Neutrophil (primary cell): Measurements from ENCODE around the gene ADAMTS16.

Experiments used
- H3K27ac ChIP-seq: fragments of 200-600 bp; sonication (generic); 2 replicates; pipeline ENCODE4 v1.5.1; 2016; ENCODE audit warnings: mild to moderate bottlenecking, moderate library complexity
- H3K27me3 ChIP-seq: fragments of 200-600 bp; sonication (generic); 2 replicates; pipeline ENCODE4 v1.6.0; 2016; ENCODE audit warnings: mild to moderate bottlenecking
- H3K36me3 ChIP-seq: fragments of 200-600 bp; sonication (generic); 2 replicates; pipeline ENCODE4 v1.5.1; 2017
- H3K4me1 ChIP-seq, 2 experiments: fragments of 200-600 bp in 1 of 2; sonication (generic) in 1 of 2; 1 replicate in 1 of 2; 2 replicates in 1 of 2; pipeline versions ENCODE4 v1.5.1 to v1.6.1; 2013 to 2016; ENCODE audit warnings: low read depth in 1 of 2, low read length in 1 of 2, mild to moderate bottlenecking in 1 of 2, moderate library complexity in 1 of 2; ENCODE audit not compliant: control insufficient read depth in 1 of 2, insufficient read depth in 1 of 2
- H3K4me3 ChIP-seq, 2 experiments: fragments of 200-600 bp in 1 of 2; sonication (generic) in 1 of 2; 1 replicate in 1 of 2; 2 replicates in 1 of 2; pipeline ENCODE4 v1.5.1; 2013 to 2016; ENCODE audit warnings: low read depth in 1 of 2, low read length in 1 of 2, mild to moderate bottlenecking in 1 of 2, moderate library complexity in 1 of 2
- H3K9me3 ChIP-seq: fragments of 200-600 bp; sonication (generic); 2 replicates; pipeline ENCODE4 v1.5.1; 2016
- CTCF ChIP-seq: fragments of 200-600 bp; sonication (generic); IDR thresholded peaks from 2 replicates; pipeline ENCODE4 v1.5.1; 2016; ENCODE audit warnings: antibody characterized with exemption

The ADAMTS16 gene

GRCh38 chr5:5314166-5314565, 174.0 kb downstream of the ADAMTS16 start:
- no peak for TF ChIP-seq CTCF
- H3K4me1 ChIP-seq, result no peaks in the 10 kb centered on the region
- no peaks in the 10 kb centered on the region for H3K27me3 ChIP-seq
- no peak overlapping the region for H3K27ac ChIP-seq
- no peaks in the 10 kb centered on the region for H3K36me3 ChIP-seq
- H3K4me3 ChIP-seq, result no peak overlapping the region
- H3K9me3 ChIP-seq, result no peaks in the 10 kb centered on the region

- no peaks in the 10 kb centered on the region for H3K9me3 ChIP-seq
Measured at GRCh38 chr5:5314626-5315025, 174.5 kb downstream of the ADAMTS16 start.

GRCh38 chr5:5315068-5315980, 175.2 kb downstream of the ADAMTS16 start:
- no peak for TF ChIP-seq CTCF
- Histone ChIP-seq H3K9me3 (no peaks in the 10 kb centered on the region), H3K4me3 (no peak overlapping the region), H3K27ac (no peak overlapping the region), H3K36me3 (no peaks in the 10 kb centered on the region), H3K4me1 (no peaks in the 10 kb centered on the region), H3K27me3 (no peaks in the 10 kb centered on the region)

More at GRCh38 chr5:5314626-5315025, 174.5 kb downstream of the ADAMTS16 start:
- no peak overlapping the region for H3K27ac ChIP-seq
- no peaks in the 10 kb centered on the region for H3K27me3 ChIP-seq
- no peaks in the 10 kb centered on the region for H3K4me1 ChIP-seq
- H3K36me3 ChIP-seq, result no peaks in the 10 kb centered on the region
- H3K4me3 ChIP-seq, result no peak overlapping the region
- no peak for TF ChIP-seq CTCF

GRCh38 chr5:5316334-5316733, 176.2 kb downstream of the ADAMTS16 start:
- Histone ChIP-seq H3K27me3 (no peaks in the 10 kb centered on the region), H3K4me3 (no peak overlapping the region), H3K9me3 (no peaks in the 10 kb centered on the region), H3K4me1 (no peaks in the 10 kb centered on the region), H3K27ac (no peak overlapping the region), H3K36me3 (no peaks in the 10 kb centered on the region)
- no peak for TF ChIP-seq CTCF

- no peak overlapping the region for H3K27ac ChIP-seq
- H3K27me3 ChIP-seq, result no peaks in the 10 kb centered on the region
- H3K4me1 ChIP-seq, result no peaks in the 10 kb centered on the region
- H3K4me3 ChIP-seq, result no peak overlapping the region
- TF ChIP-seq CTCF, result no peak
- no peaks in the 10 kb centered on the region for H3K36me3 ChIP-seq
- no peaks in the 10 kb centered on the region for H3K9me3 ChIP-seq
Measured at GRCh38 chr5:5317976-5318375, 177.8 kb downstream of the ADAMTS16 start.
